GM12874 (cell line): ENCODE results near the gene DPP4.

Experiments used
- CTCF ChIP-seq: IDR thresholded peaks from 2 replicates; pipeline ENCODE4 v1.5.1; 2011; ENCODE audit warnings: low read depth, mild to moderate bottlenecking, control low read depth, low read length, moderate library complexity; ENCODE audit not compliant: insufficient read depth

DPP4 gene

GRCh38 chr2:162002623-162003235, 71.3 kb downstream of the DPP4 start:
- TF ChIP-seq CTCF, result no peak

DNA sequence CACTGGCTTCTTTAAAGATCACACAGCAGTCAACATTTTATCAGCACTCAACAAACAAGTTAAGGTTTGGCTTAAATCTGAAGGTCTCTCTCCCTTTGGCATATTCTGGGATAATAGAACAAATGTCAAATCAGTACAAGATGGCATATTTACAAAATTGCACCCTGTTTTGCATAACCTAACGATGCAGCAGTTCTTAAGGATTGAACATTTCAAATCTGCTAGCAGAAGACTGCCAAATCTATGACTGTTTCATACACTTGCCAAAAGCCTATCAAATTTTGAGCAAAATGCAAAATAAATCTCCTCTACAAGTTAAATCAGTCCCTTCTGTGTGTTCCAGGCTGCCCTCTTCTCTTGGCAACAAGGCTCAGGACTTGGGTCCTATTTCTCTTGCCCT, 73.6 kb downstream of the DPP4 start:
- no peak for TF ChIP-seq CTCF

DNA sequence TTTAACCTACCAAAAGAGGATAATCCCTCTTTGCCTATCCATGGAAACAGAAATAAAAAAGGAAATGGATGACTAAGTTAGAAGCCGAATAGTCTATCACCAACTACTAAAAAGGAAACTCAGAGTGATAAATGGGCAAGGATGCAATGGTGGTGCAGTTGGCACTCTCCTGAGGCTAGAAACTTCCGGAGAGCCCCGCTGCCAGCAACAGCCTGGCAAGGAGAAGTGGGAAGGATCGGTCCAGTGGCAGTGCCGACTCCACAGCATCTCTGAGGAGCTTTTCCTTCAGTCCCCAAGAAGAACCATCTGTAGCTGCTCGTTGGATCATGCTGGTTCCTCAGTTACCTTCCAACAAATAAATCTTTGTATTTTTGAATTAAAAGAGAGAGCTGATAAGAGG, 74.7 kb downstream of the DPP4 start:
- TF ChIP-seq CTCF, result no peak

- no peak for TF ChIP-seq CTCF
These were observed 75.2 kb downstream of the DPP4 start for GRCh38 chr2:161998857-161999256.

GRCh38 chr2:161997916-161998471, 76.0 kb downstream of the DPP4 start:
- TF ChIP-seq CTCF, result no peak

DNA sequence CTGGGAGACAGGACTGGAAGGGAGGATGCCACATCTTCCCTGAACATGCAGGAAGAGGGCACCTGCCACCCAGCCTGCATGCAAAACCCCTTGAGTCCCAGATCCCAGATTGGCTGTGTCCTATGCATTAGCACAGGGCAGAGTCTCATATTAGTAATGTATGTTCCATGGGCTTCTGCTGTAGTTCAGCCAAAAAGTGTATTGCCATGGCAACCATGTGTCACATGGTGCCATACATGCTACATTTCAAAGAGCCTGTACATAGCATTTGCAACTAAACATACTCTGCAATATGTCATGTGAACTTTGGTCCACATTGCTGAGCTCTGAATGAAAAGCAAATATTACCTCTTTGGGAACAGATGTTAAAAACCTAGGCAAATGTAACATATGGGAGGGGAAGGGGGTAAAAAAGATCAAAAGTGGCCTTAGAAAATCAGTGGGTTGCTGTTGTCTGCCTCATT, 78.4 kb downstream of the DPP4 start:
- TF ChIP-seq CTCF, result no peak

GRCh38 chr2:161994761-161995520, 79.1 kb downstream of the DPP4 start:
- TF ChIP-seq CTCF, result no peak
